KBM-7 (cell line): ENCODE results near the gene ST3GAL3.

Experiments used
- DNase-seq: peaks from one replicate; pipeline ENCODE4 v3.0.0-alpha.2; 2015
- in situ Hi-C: fragments of 300-500 bp; cut with MboI; formaldehyde crosslinking; loops from 2 replicates; pipeline ENCODE4 v1.14.3; 2020; ENCODE audit warnings: low sequenced_read_pairs, low pct_unique_long_range_greater_than_20kb, mixed read lengths

Gene ST3GAL3

GRCh38 chr1:43938383-43938782 lies 231.0 kb downstream of the ST3GAL3 start:
- no peak for DNase-seq
- in situ Hi-C loops: loop anchor here (10.0 kb wide), 1 partner anchor 184 kb away; no protein-coding TSS in a partner anchor

GRCh38 chr1:43938892-43939587 lies 231.7 kb downstream of the ST3GAL3 start:
- in situ Hi-C loops: loop anchor here (10.0 kb wide), 1 partner anchor 184 kb away; no protein-coding TSS in a partner anchor
- DNase-seq: no peak

GRCh38 chr1:43942411-43942810 lies 235.1 kb downstream of the ST3GAL3 start:
- no peak for DNase-seq
- in situ Hi-C loops: no loop called here

GRCh38 chr1:43944860-43945259 lies 237.5 kb downstream of the ST3GAL3 start:
- no peak for DNase-seq
- in situ Hi-C loops: no loop called here

- DNase-seq: peak; percentile 7
- in situ Hi-C loops: no loop called here
These were observed 238.4 kb downstream of the ST3GAL3 start for GRCh38 chr1:43945674-43946235.

- in situ Hi-C loops: no loop called here
- DNase-seq: peak; percentile 97
These were observed 239.1 kb downstream of the ST3GAL3 start, which contains the start of gene IPO13 for GRCh38 chr1:43946236-43947060. Gene IPO13 (plus strand): TSS chr1:43946950. CDS start chr1:43947601, 651 bp downstream.

GRCh38 chr1:43947061-43947873 lies 239.9 kb downstream of the ST3GAL3 start:
- in situ Hi-C loops: no loop called here
- no peak for DNase-seq

- DNase-seq: peak; percentile 7
- in situ Hi-C loops: no loop called here
These were observed 240.6 kb downstream of the ST3GAL3 start for GRCh38 chr1:43947874-43948437.

- in situ Hi-C loops: no loop called here
- no peak for DNase-seq
These were observed 242.3 kb downstream of the ST3GAL3 start for GRCh38 chr1:43949678-43950077.

- no peak for DNase-seq
- in situ Hi-C loops: no loop called here
These were observed 244.0 kb downstream of the ST3GAL3 start for GRCh38 chr1:43951021-43951985.

GRCh38 chr1:43952731-43953346 lies 245.5 kb downstream of the ST3GAL3 start:
- DNase-seq: no peak
- in situ Hi-C loops: no loop called here

- no peak for DNase-seq
- in situ Hi-C loops: no loop called here
These were observed 246.0 kb downstream of the ST3GAL3 start for GRCh38 chr1:43953361-43953760.

- no peak for DNase-seq
- in situ Hi-C loops: no loop called here
These were observed 246.7 kb downstream of the ST3GAL3 start for GRCh38 chr1:43954036-43954435.

GRCh38 chr1:43956234-43956633 lies 248.9 kb downstream of the ST3GAL3 start:
- in situ Hi-C loops: no loop called here
- DNase-seq: no peak

- in situ Hi-C loops: no loop called here
- no peak for DNase-seq
These were observed 250.2 kb downstream of the ST3GAL3 start for GRCh38 chr1:43957407-43958040.

GRCh38 chr1:43958351-43959255 lies 251.3 kb downstream of the ST3GAL3 start:
- in situ Hi-C loops: no loop called here
- DNase-seq: no peak
